CD14-positive monocyte (primary cell): ENCODE measurements around the gene CHRNA1. TPM values are rescaled to one million over a fixed set of nuclear protein-coding genes. Genes with fewer than 3 reads are reported as not detected.
A peak's percentile ranks its signal among the peaks of the same experiment; 100 is the strongest.

Experiments
- DNase-seq, 3 donors: peaks; one replicate each; pipeline ENCODE4 v3.0.0-alpha.2; 2011 to 2022
- H2AFZ ChIP-seq: 2 replicates; pipeline ENCODE4 v1.6.0; 2012; ENCODE audit warnings: mild to moderate bottlenecking, low read depth, low read length, inconsistent platforms; ENCODE audit not compliant: insufficient read depth, poor library complexity, severe bottlenecking
- H3K27ac ChIP-seq, 2 donors: 1 replicate in 1 of 2; 2 replicates in 1 of 2; pipeline ENCODE4 v1.5.1; 2012 to 2013; ENCODE audit warnings: low read length in 2 of 2, control low read depth in 1 of 2, inconsistent platforms in 1 of 2, low read depth in 1 of 2, mild to moderate bottlenecking in 1 of 2
- H3K27me3 ChIP-seq, 2 donors: one replicate each; pipeline versions ENCODE4 v1.6.0 to v1.6.1; 2011 to 2013; ENCODE audit warnings: low read length in 2 of 2; ENCODE audit not compliant: control insufficient read depth in 2 of 2, insufficient read depth in 2 of 2
- H3K36me3 ChIP-seq, 2 donors: replicated peaks in 1 of 2; 1 replicate in 1 of 2; 2 replicates in 1 of 2; pipeline versions ENCODE4 v1.5.1 to v1.6.1; 2012 to 2013; ENCODE audit warnings: low read length in 2 of 2, control low read depth in 1 of 2, inconsistent platforms in 1 of 2, mild to moderate bottlenecking in 1 of 2; ENCODE audit not compliant: insufficient read depth in 2 of 2, control insufficient read depth in 1 of 2
- H3K4me1 ChIP-seq, 2 donors: 1 replicate in 1 of 2; 2 replicates in 1 of 2; pipeline versions ENCODE4 v1.5.1 to v1.6.1; 2012 to 2013; ENCODE audit warnings: low read length in 2 of 2, control low read depth in 1 of 2, inconsistent platforms in 1 of 2, mild to moderate bottlenecking in 1 of 2, moderate library complexity in 1 of 2; ENCODE audit not compliant: insufficient read depth in 2 of 2, control insufficient read depth in 1 of 2
- H3K4me2 ChIP-seq: replicated peaks from 2 replicates; pipeline ENCODE3; 2012; ENCODE audit warnings: low read length, moderate library complexity, mild to moderate bottlenecking; ENCODE audit not compliant: poor library complexity, severe bottlenecking; ENCODE audit errors: extremely low read depth
- H3K4me3 ChIP-seq, 3 experiments: fragments of 200-600 bp in 1 of 3; sonication (generic) in 1 of 3; replicated peaks in 1 of 3; 1 replicate in 2 of 3; 2 replicates in 1 of 3; pipeline ENCODE4 v1.5.1; 2011 to 2013; ENCODE audit warnings: low read length in 3 of 3, mild to moderate bottlenecking in 3 of 3, control low read depth in 2 of 3, low read depth in 2 of 3, inconsistent platforms in 1 of 3, moderate library complexity in 1 of 3
- H3K79me2 ChIP-seq: 2 replicates; pipeline ENCODE4 v1.6.0; 2012; ENCODE audit warnings: mild to moderate bottlenecking, control low read depth, inconsistent platforms, low read length, moderate library complexity; ENCODE audit not compliant: insufficient read depth
- H3K9ac ChIP-seq: 2 replicates; pipeline ENCODE4 v1.6.0; 2017; ENCODE audit warnings: low read length, mild to moderate bottlenecking; ENCODE audit not compliant: insufficient read depth, poor library complexity, severe bottlenecking
- H3K9me3 ChIP-seq, 2 donors: replicated peaks in 1 of 2; 1 replicate in 1 of 2; 2 replicates in 1 of 2; pipeline versions ENCODE4 v1.5.1 to v1.6.1; 2012 to 2013; ENCODE audit warnings: low read length in 2 of 2, control low read depth in 1 of 2; ENCODE audit not compliant: control insufficient read depth in 1 of 2, insufficient read depth in 1 of 2
- H4K20me1 ChIP-seq: 2 replicates; pipeline ENCODE4 v1.6.0; 2012; ENCODE audit warnings: mild to moderate bottlenecking, low read length, control low read depth, moderate library complexity; ENCODE audit not compliant: insufficient read depth
- H3K27ac Mint-ChIP-seq, 7 donors: one replicate each; pipeline ENCODE4 v1.8.0; 2020; ENCODE audit warnings: mild to moderate bottlenecking in 7 of 7, mixed read lengths in 7 of 7, moderate library complexity in 6 of 7, inconsistent platforms in 2 of 7
- H3K27me3 Mint-ChIP-seq, 3 donors: one replicate each; pipeline ENCODE4 v1.8.0; 2021 to 2022; ENCODE audit warnings: low read depth in 3 of 3, mild to moderate bottlenecking in 3 of 3, mixed read lengths in 3 of 3, moderate library complexity in 3 of 3, inconsistent platforms in 1 of 3
- H3K36me3 Mint-ChIP-seq, 2 donors: one replicate each; pipeline ENCODE4 v1.8.0; 2020; ENCODE audit warnings: mixed read lengths in 2 of 2, inconsistent platforms in 1 of 2, mild to moderate bottlenecking in 1 of 2
- H3K4me1 Mint-ChIP-seq: one replicate; pipeline ENCODE4 v1.8.0; 2020; ENCODE audit warnings: mild to moderate bottlenecking, mixed read lengths
- H3K4me3 Mint-ChIP-seq, 2 donors: one replicate each; pipeline ENCODE4 v1.8.0; 2020; ENCODE audit warnings: mild to moderate bottlenecking in 2 of 2, mixed read lengths in 2 of 2, moderate library complexity in 1 of 2
- H3K9me3 Mint-ChIP-seq, 7 donors: one replicate each; pipeline ENCODE4 v1.8.0; 2020 to 2022; ENCODE audit warnings: mixed read lengths in 7 of 7, mild to moderate bottlenecking in 6 of 7, moderate library complexity in 6 of 7, inconsistent platforms in 2 of 7
- WGBS: methylation state at CpG from one replicate; pipeline ENCODE4 v1.1.5; 2013; ENCODE audit warnings: missing lambda C conversion rate; ENCODE audit not compliant: insufficient coverage; 5-methylcytosine and 5-hydroxymethylcytosine counted together
- intact Hi-C, 2 donors: fragments of 100-400 bp; cut with micrococcal nuclease; formaldehyde crosslinking; loops; one replicate each; pipeline versions ENCODE4 v1.15.0 to v1.15.1; 2023
- polyA plus RNA-seq, 3 donors: library from polyadenylated mRNA; depleted of rRNA in 1 of 3; unstranded in 2 of 3; stranded (reverse) in 1 of 3; fragments of 300-500 nt in 2 of 3; fragments of >200 nt in 1 of 3; fragmentation: Illumina TruSeq in 2 of 3; gene quantifications; 1 replicate in 2 of 3; 2 replicates in 1 of 3; pipeline ENCODE4 v1.2.3, GENCODE V29; 2012 to 2021
- TF ChIP-seq, protein P1 (sequence below): fragments of 200-600 bp; IDR thresholded peaks from one replicate; pipeline ENCODE4 v1.8.0; 2022; ENCODE audit warnings: antibody characterized with exemption, mild to moderate bottlenecking

CHRNA1 gene
- polyA plus RNA-seq, 3 donors: not detected

DNA sequence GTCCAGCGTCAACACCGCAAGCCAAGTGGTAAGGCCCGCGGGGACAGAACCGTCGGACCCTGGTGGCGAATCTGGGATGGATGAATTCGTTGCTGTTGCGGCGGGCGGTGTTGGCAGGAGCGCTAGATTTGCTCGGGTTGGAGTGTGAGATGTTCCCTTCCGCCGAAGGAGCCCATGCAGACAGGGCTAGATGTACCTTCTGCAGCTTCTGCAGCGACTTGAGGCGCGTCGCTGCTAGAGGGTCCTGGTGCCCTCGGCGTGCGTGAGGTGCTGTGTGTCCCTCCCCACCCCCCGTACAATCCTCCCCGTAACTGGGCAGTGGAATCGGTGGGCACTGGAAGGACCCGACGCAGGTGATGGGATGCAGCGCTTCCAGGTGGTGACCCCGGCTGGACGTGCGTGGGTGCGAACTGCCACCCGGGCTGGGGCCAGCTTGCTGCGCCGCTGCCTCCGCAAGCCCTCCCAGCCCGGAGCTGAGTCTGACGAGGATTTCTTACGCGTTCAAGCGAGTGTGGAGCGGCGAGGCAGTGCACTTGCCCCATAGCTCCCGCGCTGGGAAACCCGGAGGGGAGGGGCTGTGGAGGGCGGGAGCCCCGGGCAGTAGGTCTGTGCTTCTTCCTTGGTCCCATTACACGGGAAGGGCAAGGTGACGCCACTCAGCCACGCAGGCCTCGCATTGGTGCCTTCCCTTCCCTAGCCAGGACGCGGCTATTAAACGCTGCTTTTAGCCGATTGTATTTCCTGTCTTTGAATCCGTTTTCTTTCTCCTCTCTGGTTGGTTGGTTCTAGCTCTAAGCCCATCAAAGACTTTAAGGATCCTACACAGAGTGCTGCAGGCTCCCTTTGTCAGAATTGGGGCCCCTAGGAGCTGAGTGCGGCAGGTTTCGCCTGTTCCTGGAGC is 34.2 kb downstream of the CHRNA1 start:
- Mint-ChIP-seq H3K36me3 (peaks cover 0 to 2% of the 10 kb centered on the region in 2 donors), H3K27ac (no peak overlapping the region), H3K4me1 (peaks cover 17% of the 10 kb centered on the region), H3K9me3 (peaks cover 0 to 11% (median 7%) of the 10 kb centered on the region in 7 donors), H3K4me3 (peak overlapping the region; percentile 70 to 85), H3K27me3 (peaks cover 64 to 88% (median 76%) of the 10 kb centered on the region in 3 donors)
- H3K79me2 ChIP-seq: no peaks in the 10 kb centered on the region
- peak overlapping the region; percentile 54 for H2AFZ ChIP-seq
- DNase-seq: peak in 1 of 3 donors; percentile 39
- no peak overlapping the region for H3K27ac ChIP-seq
- H3K36me3 ChIP-seq: no peaks in the 10 kb centered on the region
- intact Hi-C loops: no loop called here
- peaks cover 9 to 10% of the 10 kb centered on the region in 2 donors for H3K4me1 ChIP-seq
- peaks cover 0 to 10% of the 10 kb centered on the region in 2 donors for H3K9me3 ChIP-seq
- no peak overlapping the region for H3K9ac ChIP-seq
- TF ChIP-seq, protein P1, sequence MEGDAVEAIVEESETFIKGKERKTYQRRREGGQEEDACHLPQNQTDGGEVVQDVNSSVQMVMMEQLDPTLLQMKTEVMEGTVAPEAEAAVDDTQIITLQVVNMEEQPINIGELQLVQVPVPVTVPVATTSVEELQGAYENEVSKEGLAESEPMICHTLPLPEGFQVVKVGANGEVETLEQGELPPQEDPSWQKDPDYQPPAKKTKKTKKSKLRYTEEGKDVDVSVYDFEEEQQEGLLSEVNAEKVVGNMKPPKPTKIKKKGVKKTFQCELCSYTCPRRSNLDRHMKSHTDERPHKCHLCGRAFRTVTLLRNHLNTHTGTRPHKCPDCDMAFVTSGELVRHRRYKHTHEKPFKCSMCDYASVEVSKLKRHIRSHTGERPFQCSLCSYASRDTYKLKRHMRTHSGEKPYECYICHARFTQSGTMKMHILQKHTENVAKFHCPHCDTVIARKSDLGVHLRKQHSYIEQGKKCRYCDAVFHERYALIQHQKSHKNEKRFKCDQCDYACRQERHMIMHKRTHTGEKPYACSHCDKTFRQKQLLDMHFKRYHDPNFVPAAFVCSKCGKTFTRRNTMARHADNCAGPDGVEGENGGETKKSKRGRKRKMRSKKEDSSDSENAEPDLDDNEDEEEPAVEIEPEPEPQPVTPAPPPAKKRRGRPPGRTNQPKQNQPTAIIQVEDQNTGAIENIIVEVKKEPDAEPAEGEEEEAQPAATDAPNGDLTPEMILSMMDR: no peak
- peak overlapping the region in 2 of 3 experiments; percentile 9 to 59 for H3K4me3 ChIP-seq
- H4K20me1 ChIP-seq: no peaks in the 10 kb centered on the region
- H3K27me3 ChIP-seq: peaks cover 49 to 88% of the 10 kb centered on the region in 2 donors
- WGBS: 9% methylated on average over 58 of the region's 59 CpGs
- H3K4me2 ChIP-seq: peak overlapping the region; percentile 55

DNA sequence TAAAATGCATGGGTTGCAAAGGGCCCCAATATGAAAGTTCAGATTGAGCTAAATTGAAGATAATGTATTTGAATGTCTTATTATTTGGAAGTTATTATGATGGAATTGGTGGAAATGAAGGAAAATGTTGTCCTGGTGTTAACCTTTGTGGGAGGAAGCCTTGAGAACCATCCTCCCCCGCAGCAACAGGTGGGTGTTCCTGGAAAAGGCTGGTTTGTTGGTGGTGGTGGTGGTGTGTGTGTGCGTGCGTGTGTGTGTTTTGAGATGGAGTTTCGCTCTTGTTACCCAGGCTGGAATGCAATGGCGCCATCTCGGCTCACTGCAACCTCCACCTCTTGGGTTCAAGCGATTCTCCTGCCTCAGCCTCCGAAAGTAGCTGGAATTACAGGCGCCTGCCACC is 36.2 kb downstream of the CHRNA1 start:
- Histone ChIP-seq H3K9me3 (peaks cover 0 to 10% of the 10 kb centered on the region in 2 donors), H3K27me3 (peaks cover 49 to 72% of the 10 kb centered on the region in 2 donors), H4K20me1 (no peaks in the 10 kb centered on the region), H3K4me2 (no peak overlapping the region), H2AFZ (no peak overlapping the region), H3K4me3 (no peak overlapping the region), H3K79me2 (no peaks in the 10 kb centered on the region), H3K27ac (no peak overlapping the region), H3K4me1 (peaks cover 10 to 14% of the 10 kb centered on the region in 2 donors), H3K9ac (no peak overlapping the region), H3K36me3 (no peaks in the 10 kb centered on the region)
- 94% methylated on average over 5 of the region's 9 CpGs for WGBS
- peaks cover 23% of the 10 kb centered on the region for H3K4me1 Mint-ChIP-seq
- H3K36me3 Mint-ChIP-seq: peaks cover 2% of the 10 kb centered on the region in 2 donors
- H3K27ac Mint-ChIP-seq: no peak overlapping the region
- intact Hi-C loops: no loop called here
- TF ChIP-seq, protein P1: no peak
- H3K27me3 Mint-ChIP-seq: peaks cover 63 to 82% (median 76%) of the 10 kb centered on the region in 3 donors
- no peak for DNase-seq
- H3K9me3 Mint-ChIP-seq: peaks cover 0 to 14% (median 10%) of the 10 kb centered on the region in 7 donors
- H3K4me3 Mint-ChIP-seq: peak overlapping the region in 1 of 2 donors; percentile 85
